Prostate gland (tissue), 2 donors: ENCODE measurements around the gene BMP2.

ENCODE experiments used
- POLR2A ChIP-seq: fragments of 450-650 bp; IDR thresholded peaks from one replicate; pipeline ENCODE4 v1.6.1; 2016; ENCODE audit warnings: antibody characterized with exemption, mild to moderate bottlenecking
- POLR2AphosphoS5 ChIP-seq: sonication (generic); formaldehyde crosslinking; IDR thresholded peaks from one replicate; pipeline ENCODE4 v1.6.1; 2017; ENCODE audit warnings: antibody characterized with exemption
- TF ChIP-seq, protein P1 (sequence below), 4 experiments: fragments of 200-600 bp in 2 of 4; fragments of 450-650 bp in 2 of 4; sonication (generic) in 2 of 4; IDR thresholded peaks; 1 replicate in 3 of 4; 2 replicates in 1 of 4; pipeline ENCODE4 v1.5.1; 2016 to 2019; ENCODE audit warnings: antibody characterized with exemption in 4 of 4, mild to moderate bottlenecking in 2 of 4, moderate library complexity in 2 of 4

DNA sequence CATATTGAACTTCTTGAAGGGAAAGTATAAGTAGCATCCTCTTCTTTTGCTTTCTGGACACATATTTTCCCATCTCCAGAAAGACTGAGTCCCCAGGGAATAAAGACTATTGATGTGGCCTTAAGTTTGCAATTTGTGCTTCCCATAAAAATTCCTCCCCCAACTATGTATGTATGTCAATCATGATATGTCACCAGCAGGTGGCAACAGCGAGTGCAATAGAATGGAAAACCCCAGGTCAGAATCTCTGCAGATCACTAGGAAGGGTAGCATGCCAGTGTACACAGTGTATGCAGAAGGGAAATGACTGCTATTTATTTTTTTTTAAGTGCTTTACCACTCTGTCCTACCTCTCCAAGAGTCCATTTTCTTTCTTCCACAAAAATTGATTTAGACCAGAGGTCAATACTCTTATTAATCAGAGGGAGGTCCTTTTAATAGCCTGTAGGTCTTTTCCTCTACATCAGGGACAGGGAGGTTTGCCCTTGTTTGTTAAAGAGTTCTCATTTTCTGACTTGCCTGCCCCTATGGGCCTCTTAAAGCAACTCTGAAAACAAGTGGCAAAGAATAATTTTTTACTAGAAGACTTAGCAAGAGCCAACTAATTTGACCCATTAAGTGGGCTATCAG lies 61.4 kb downstream of the BMP2 start:
- TF ChIP-seq, protein P1, sequence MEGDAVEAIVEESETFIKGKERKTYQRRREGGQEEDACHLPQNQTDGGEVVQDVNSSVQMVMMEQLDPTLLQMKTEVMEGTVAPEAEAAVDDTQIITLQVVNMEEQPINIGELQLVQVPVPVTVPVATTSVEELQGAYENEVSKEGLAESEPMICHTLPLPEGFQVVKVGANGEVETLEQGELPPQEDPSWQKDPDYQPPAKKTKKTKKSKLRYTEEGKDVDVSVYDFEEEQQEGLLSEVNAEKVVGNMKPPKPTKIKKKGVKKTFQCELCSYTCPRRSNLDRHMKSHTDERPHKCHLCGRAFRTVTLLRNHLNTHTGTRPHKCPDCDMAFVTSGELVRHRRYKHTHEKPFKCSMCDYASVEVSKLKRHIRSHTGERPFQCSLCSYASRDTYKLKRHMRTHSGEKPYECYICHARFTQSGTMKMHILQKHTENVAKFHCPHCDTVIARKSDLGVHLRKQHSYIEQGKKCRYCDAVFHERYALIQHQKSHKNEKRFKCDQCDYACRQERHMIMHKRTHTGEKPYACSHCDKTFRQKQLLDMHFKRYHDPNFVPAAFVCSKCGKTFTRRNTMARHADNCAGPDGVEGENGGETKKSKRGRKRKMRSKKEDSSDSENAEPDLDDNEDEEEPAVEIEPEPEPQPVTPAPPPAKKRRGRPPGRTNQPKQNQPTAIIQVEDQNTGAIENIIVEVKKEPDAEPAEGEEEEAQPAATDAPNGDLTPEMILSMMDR (IDR thresholded peaks at IDR 0.05) = peak in 3 of 4 experiments; percentile 54 to 70 (median 68)
- TF ChIP-seq POLR2A (no peak), POLR2AphosphoS5 (no peak)
